Osteocyte (in vitro differentiated cells): ENCODE measurements around the gene NUP42. TPM values are rescaled to one million over a fixed set of nuclear protein-coding genes. Genes with fewer than 3 reads are reported as not detected.

Source experiments
- DNase-seq: peaks from one replicate; pipeline ENCODE4 v3.0.0; 2021; ENCODE audit warnings: mixed read lengths; ENCODE audit not compliant: unreplicated experiment; ENCODE audit errors: extremely low spot score
- H3K27ac Mint-ChIP-seq: one replicate; pipeline ENCODE4 v1.8.0; 2021; ENCODE audit warnings: mild to moderate bottlenecking, mixed read lengths; ENCODE audit not compliant: unreplicated experiment
- H3K27me3 Mint-ChIP-seq: one replicate; pipeline ENCODE4 v1.8.0; 2021; ENCODE audit warnings: mixed read lengths; ENCODE audit not compliant: unreplicated experiment
- H3K36me3 Mint-ChIP-seq: one replicate; pipeline ENCODE4 v1.8.0; 2021; ENCODE audit warnings: mixed read lengths; ENCODE audit not compliant: unreplicated experiment
- H3K4me1 Mint-ChIP-seq: one replicate; pipeline ENCODE4 v1.8.0; 2021; ENCODE audit warnings: mixed read lengths; ENCODE audit not compliant: unreplicated experiment
- H3K4me3 Mint-ChIP-seq: one replicate; pipeline ENCODE4 v1.8.0; 2021; ENCODE audit warnings: mild to moderate bottlenecking, moderate library complexity, mixed read lengths; ENCODE audit not compliant: unreplicated experiment
- H3K9me3 Mint-ChIP-seq: one replicate; pipeline ENCODE4 v1.8.0; 2021; ENCODE audit warnings: mixed read lengths; ENCODE audit not compliant: unreplicated experiment
- CTCF ChIP-seq: fragments of 200-600 bp; sonication (generic); IDR thresholded peaks from 2 replicates; pipeline ENCODE4 v1.5.0; 2021; ENCODE audit warnings: antibody characterized with exemption, mild to moderate bottlenecking, moderate library complexity
- total RNA-seq: library from RNA; stranded (reverse); gene quantifications from 2 replicates; pipeline ENCODE4 v1.2.1, GENCODE V29; 2021

NUP42 gene
- total RNA-seq, 1 donor from 2014 or later: 27.0 TPM

GRCh38 chr7:23207884-23208283 lies 26.0 kb downstream of the NUP42 start:
- Mint-ChIP-seq H3K27ac (no peak overlapping the region), H3K36me3 (peaks cover 4% of the 10 kb centered on the region), H3K9me3 (no peaks in the 10 kb centered on the region), H3K27me3 (no peaks in the 10 kb centered on the region), H3K4me3 (no peak overlapping the region), H3K4me1 (no peaks in the 10 kb centered on the region)
- TF ChIP-seq CTCF: no peak
- no peak for DNase-seq

GRCh38 chr7:23208316-23208715 lies 26.5 kb downstream of the NUP42 start:
- no peak overlapping the region for H3K27ac Mint-ChIP-seq
- peaks cover 4% of the 10 kb centered on the region for H3K36me3 Mint-ChIP-seq
- no peaks in the 10 kb centered on the region for H3K4me1 Mint-ChIP-seq
- H3K4me3 Mint-ChIP-seq: no peak overlapping the region
- no peak for TF ChIP-seq CTCF
- no peaks in the 10 kb centered on the region for H3K9me3 Mint-ChIP-seq
- H3K27me3 Mint-ChIP-seq: no peaks in the 10 kb centered on the region
- no peak for DNase-seq

DNA sequence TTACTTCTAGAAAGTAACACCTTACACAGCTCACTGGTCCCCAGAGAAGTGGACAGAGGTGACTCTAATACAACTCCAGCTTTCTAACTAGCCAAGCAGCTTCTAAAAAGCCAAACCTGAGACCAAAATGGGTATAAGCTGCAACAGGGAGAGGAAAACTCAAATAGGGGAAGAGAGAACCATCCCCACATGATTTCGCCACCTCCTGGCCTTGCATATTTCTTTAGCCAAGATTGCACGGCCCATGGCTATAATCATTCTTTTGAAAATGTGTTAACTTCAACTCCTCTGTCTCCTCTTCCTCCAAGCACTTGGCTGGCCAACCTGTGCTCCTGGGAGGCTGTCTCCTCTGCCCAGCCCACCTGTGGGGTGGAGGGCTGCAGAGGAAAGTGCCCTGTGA lies 28.7 kb downstream of the NUP42 start:
- H3K27ac Mint-ChIP-seq: no peak overlapping the region
- no peaks in the 10 kb centered on the region for H3K27me3 Mint-ChIP-seq
- no peaks in the 10 kb centered on the region for H3K9me3 Mint-ChIP-seq
- no peak for DNase-seq
- no peaks in the 10 kb centered on the region for H3K4me1 Mint-ChIP-seq
- H3K4me3 Mint-ChIP-seq: no peak overlapping the region
- no peak for TF ChIP-seq CTCF
- H3K36me3 Mint-ChIP-seq: peaks cover 2% of the 10 kb centered on the region

- no peak overlapping the region for H3K27ac Mint-ChIP-seq
- no peaks in the 10 kb centered on the region for H3K9me3 Mint-ChIP-seq
- no peak for DNase-seq
- no peak overlapping the region for H3K4me3 Mint-ChIP-seq
- H3K4me1 Mint-ChIP-seq: no peaks in the 10 kb centered on the region
- no peak for TF ChIP-seq CTCF
- H3K36me3 Mint-ChIP-seq: no peaks in the 10 kb centered on the region
- no peaks in the 10 kb centered on the region for H3K27me3 Mint-ChIP-seq
Measured at GRCh38 chr7:23211589-23211988, 29.7 kb downstream of the NUP42 start.

GRCh38 chr7:23212395-23212794 lies 30.5 kb downstream of the NUP42 start:
- TF ChIP-seq CTCF: no peak
- no peak overlapping the region for H3K27ac Mint-ChIP-seq
- no peaks in the 10 kb centered on the region for H3K36me3 Mint-ChIP-seq
- no peaks in the 10 kb centered on the region for H3K4me1 Mint-ChIP-seq
- no peak overlapping the region for H3K4me3 Mint-ChIP-seq
- H3K27me3 Mint-ChIP-seq: no peaks in the 10 kb centered on the region
- no peaks in the 10 kb centered on the region for H3K9me3 Mint-ChIP-seq
- DNase-seq: no peak
